Sigmoid colon (tissue), 4 donors: ENCODE results near the gene PTPN14.

Source experiments
- EP300 ChIP-seq, 4 donors: sonication (generic); formaldehyde crosslinking; IDR thresholded peaks; one replicate each; pipeline ENCODE4 v1.6.1; 2017; ENCODE audit warnings: antibody characterized with exemption in 4 of 4
- POLR2A ChIP-seq, 2 donors: fragments of 450-650 bp; IDR thresholded peaks; one replicate each; pipeline ENCODE4 v1.6.1; 2016; ENCODE audit warnings: antibody characterized with exemption in 2 of 2, mild to moderate bottlenecking in 2 of 2, moderate library complexity in 2 of 2
- TF ChIP-seq, protein P1 (sequence below), 4 experiments: fragments of 450-650 bp in 3 of 4; fragments of 200-600 bp in 1 of 4; IDR thresholded peaks; one replicate each; pipeline ENCODE4 v1.5.1; 2016 to 2019; ENCODE audit warnings: antibody characterized with exemption in 4 of 4, mild to moderate bottlenecking in 3 of 4, moderate library complexity in 2 of 4

- TF ChIP-seq, protein P1, sequence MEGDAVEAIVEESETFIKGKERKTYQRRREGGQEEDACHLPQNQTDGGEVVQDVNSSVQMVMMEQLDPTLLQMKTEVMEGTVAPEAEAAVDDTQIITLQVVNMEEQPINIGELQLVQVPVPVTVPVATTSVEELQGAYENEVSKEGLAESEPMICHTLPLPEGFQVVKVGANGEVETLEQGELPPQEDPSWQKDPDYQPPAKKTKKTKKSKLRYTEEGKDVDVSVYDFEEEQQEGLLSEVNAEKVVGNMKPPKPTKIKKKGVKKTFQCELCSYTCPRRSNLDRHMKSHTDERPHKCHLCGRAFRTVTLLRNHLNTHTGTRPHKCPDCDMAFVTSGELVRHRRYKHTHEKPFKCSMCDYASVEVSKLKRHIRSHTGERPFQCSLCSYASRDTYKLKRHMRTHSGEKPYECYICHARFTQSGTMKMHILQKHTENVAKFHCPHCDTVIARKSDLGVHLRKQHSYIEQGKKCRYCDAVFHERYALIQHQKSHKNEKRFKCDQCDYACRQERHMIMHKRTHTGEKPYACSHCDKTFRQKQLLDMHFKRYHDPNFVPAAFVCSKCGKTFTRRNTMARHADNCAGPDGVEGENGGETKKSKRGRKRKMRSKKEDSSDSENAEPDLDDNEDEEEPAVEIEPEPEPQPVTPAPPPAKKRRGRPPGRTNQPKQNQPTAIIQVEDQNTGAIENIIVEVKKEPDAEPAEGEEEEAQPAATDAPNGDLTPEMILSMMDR (IDR thresholded peaks at IDR 0.05), result no peak
- TF ChIP-seq POLR2A (IDR thresholded peaks at IDR 0.05), result no peak
- TF ChIP-seq EP300 (IDR thresholded peaks at IDR 0.05), result no peak
Measured at GRCh38 chr1:214337015-214337414, 214.4 kb downstream of the PTPN14 start.
